HL-60 (cell line): ENCODE results near the gene SHOX.

Experiments
- DNase-seq, 2 experiments: peaks; one replicate each; pipeline ENCODE4 v3.0.0-alpha.2; 2010 to 2020; ENCODE audit warnings: low read depth in 1 of 2, low spot score in 1 of 2
- H3K27ac ChIP-seq: fragments of 250-450 bp; sonication (Bioruptor Pico); replicated peaks from 2 replicates; pipeline ENCODE4 v1.5.1; 2020; ENCODE audit warnings: mild to moderate bottlenecking, moderate library complexity
- H3K27me3 ChIP-seq: fragments of 250-450 bp; sonication (Bioruptor Pico); 2 replicates; pipeline ENCODE4 v1.5.1; 2021; ENCODE audit warnings: mild to moderate bottlenecking, moderate library complexity; ENCODE audit not compliant: insufficient read depth, poor library complexity, severe bottlenecking
- H3K4me3 ChIP-seq: replicated peaks from 2 replicates; pipeline ENCODE4 v1.5.1; 2011; ENCODE audit warnings: mild to moderate bottlenecking, control low read depth, low read length; ENCODE audit not compliant: insufficient read depth
- CTCF ChIP-seq: IDR thresholded peaks from one replicate; pipeline ENCODE4 v1.5.1; 2011; ENCODE audit warnings: low read length, control low read depth, inconsistent platforms; ENCODE audit not compliant: insufficient read depth
- GABPA ChIP-seq: IDR thresholded peaks from 2 replicates; pipeline ENCODE4 v1.6.1; 2012; ENCODE audit warnings: low read depth
- POLR2AphosphoS5 ChIP-seq: IDR thresholded peaks from 2 replicates; pipeline ENCODE4 v1.6.1; 2012; ENCODE audit warnings: low read depth
- REST ChIP-seq: IDR thresholded peaks from 2 replicates; pipeline ENCODE4 v1.6.1; 2012; ENCODE audit warnings: low read depth; ENCODE audit not compliant: insufficient replicate concordance
- SPI1 ChIP-seq: IDR thresholded peaks from 2 replicates; pipeline ENCODE4 v1.6.1; 2012; ENCODE audit warnings: low read depth, mild to moderate bottlenecking, borderline replicate concordance

Gene SHOX

GRCh38 chrX:642436-643240 is 12.0 kb downstream of the SHOX start:
- peaks cover 24% of the 10 kb centered on the region for H3K27me3 ChIP-seq
- no peak overlapping the region for H3K4me3 ChIP-seq
- no peak overlapping the region for H3K27ac ChIP-seq
- TF ChIP-seq CTCF, result no peak
- no peak for TF ChIP-seq SPI1
- no peak for TF ChIP-seq GABPA
- TF ChIP-seq POLR2AphosphoS5, result no peak
- no peak for TF ChIP-seq REST
- no peak for DNase-seq

GRCh38 chrX:643241-643595 is 12.6 kb downstream of the SHOX start:
- no peak for DNase-seq
- TF ChIP-seq POLR2AphosphoS5 (no peak), REST (no peak), SPI1 (no peak), GABPA (no peak), CTCF (no peak)
- Histone ChIP-seq H3K27ac (no peak overlapping the region), H3K4me3 (no peak overlapping the region), H3K27me3 (peaks cover 24% of the 10 kb centered on the region)

- Histone ChIP-seq H3K27me3 (peaks cover 21% of the 10 kb centered on the region), H3K27ac (no peak overlapping the region), H3K4me3 (no peak overlapping the region)
- DNase-seq, result no peak
- TF ChIP-seq GABPA (no peak), REST (no peak), POLR2AphosphoS5 (no peak), SPI1 (no peak), CTCF (no peak)
Observed at GRCh38 chrX:643911-644303, 13.3 kb downstream of the SHOX start.
